Stomach smooth muscle (tissue), 2 donors: ENCODE results near the gene UBAP2.
A peak's percentile ranks its signal among the peaks of the same experiment; 100 is the strongest.

ENCODE experiments used
- H3K27ac ChIP-seq: one replicate; pipeline ENCODE4 v1.7.0; 2013; ENCODE audit warnings: mild to moderate bottlenecking, low read length, inconsistent platforms
- H3K27me3 ChIP-seq, 2 donors: one replicate each; pipeline ENCODE4 v1.7.0; 2013; ENCODE audit warnings: low read length in 2 of 2; ENCODE audit not compliant: insufficient read depth in 2 of 2, control insufficient read depth in 1 of 2
- H3K36me3 ChIP-seq, 2 donors: one replicate each; pipeline ENCODE4 v1.7.0; 2013; ENCODE audit warnings: low read length in 2 of 2; ENCODE audit not compliant: control insufficient read depth in 2 of 2, insufficient read depth in 2 of 2
- H3K4me1 ChIP-seq: one replicate; pipeline ENCODE4 v1.7.0; 2013; ENCODE audit warnings: low read length; ENCODE audit not compliant: control insufficient read depth, insufficient read depth
- H3K4me3 ChIP-seq, 2 donors: one replicate each; pipeline ENCODE4 v1.7.0; 2013; ENCODE audit warnings: low read length in 2 of 2
- H3K9ac ChIP-seq, 2 donors: one replicate each; pipeline ENCODE4 v1.7.0; 2013; ENCODE audit warnings: low read length in 2 of 2, mild to moderate bottlenecking in 1 of 2
- H3K9me3 ChIP-seq, 2 donors: one replicate each; pipeline ENCODE4 v1.7.0; 2013; ENCODE audit warnings: low read length in 2 of 2; ENCODE audit not compliant: control insufficient read depth in 2 of 2
- donor health status: healthy.
- donor health status: Pancreatic carcinoma.

UBAP2 gene

DNA sequence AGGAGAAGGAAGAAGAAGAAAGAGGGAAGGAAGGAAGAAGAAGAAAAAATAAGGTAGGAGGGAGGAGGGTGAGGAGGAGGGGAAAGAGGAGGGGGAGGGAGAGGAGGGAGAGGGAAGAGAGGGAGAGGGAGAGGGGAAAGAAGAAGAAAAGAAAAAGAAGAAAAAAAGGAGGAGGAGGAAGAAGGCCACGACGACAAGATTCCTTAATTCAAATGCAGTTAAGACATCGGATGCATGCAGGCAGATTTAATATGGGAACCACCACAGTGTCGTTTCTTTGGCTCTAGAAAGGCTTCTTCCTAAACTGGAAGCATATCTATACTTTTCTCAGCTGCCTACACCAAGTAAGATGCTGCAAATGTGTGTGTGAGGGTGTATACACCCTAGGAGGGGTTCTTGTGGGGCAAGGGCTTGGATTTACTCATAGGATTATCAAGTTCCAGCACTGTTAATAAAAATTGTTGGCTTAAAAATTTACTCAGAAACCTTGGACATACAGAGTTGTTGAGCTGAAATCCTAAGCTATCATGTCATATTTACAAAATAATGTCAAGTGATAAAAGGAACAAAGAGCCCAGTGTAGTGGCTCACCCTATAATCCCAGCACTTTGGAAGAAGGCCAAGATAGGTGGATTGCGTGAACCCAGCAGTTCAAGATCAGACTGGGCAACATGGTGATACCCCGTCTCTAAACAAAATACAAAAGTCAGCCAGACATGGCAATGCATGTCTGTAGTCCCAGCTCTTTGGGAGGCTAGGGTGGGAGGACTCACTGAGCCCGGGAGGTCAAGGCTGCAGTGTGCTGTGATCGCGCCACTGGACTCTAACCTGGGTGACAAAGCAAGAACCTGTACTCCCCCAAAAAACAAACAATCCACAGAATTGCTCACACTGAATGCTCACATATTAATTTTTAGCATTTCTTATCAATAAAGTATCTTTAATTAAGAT lies 108.5 kb downstream of the UBAP2 start:
- no peaks in the 10 kb centered on the region for H3K9me3 ChIP-seq
- H3K27me3 ChIP-seq = no peaks in the 10 kb centered on the region
- H3K4me3 ChIP-seq = no peak overlapping the region
- no peaks in the 10 kb centered on the region for H3K4me1 ChIP-seq
- no peak overlapping the region for H3K9ac ChIP-seq
- no peak overlapping the region for H3K27ac ChIP-seq
- peaks cover 9 to 20% of the 10 kb centered on the region in 2 donors for H3K36me3 ChIP-seq

DNA sequence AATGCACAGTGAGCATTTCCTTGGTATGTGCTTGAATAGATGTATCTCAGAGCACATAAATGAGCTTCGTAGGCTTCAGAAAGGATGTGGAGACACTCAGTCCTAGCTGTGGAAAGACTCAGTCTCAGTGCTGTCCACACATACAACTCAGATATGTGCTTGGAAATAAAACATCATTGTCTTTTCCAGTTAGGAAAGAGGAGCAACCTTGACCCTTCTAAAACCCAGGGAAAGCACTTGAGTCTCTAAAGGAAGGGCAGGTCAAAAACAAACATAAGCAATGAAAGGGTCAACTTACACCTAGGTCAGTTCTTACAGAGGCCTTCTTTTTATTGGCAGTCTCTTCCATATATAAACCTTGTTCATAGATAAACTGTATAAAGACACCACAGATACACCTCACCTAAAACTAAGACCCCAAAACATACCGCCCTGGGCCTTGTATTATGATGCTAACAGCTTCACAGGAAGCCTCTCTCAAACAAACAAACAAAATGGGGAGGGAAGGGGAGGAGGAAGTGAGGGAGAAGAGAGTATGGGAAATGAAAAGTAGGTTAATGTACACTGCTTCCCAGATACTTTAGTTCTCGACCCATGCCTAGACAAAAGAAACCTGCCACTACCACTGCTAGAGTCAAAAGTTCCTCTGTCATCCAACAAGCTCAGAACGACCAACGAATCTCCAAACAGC lies 114.4 kb downstream of the UBAP2 start:
- Histone ChIP-seq H3K27me3 (no peaks in the 10 kb centered on the region), H3K36me3 (peaks cover 19 to 32% of the 10 kb centered on the region in 2 donors), H3K9me3 (no peaks in the 10 kb centered on the region), H3K4me3 (no peak overlapping the region), H3K27ac (no peak overlapping the region), H3K9ac (no peak overlapping the region), H3K4me1 (no peaks in the 10 kb centered on the region)

DNA sequence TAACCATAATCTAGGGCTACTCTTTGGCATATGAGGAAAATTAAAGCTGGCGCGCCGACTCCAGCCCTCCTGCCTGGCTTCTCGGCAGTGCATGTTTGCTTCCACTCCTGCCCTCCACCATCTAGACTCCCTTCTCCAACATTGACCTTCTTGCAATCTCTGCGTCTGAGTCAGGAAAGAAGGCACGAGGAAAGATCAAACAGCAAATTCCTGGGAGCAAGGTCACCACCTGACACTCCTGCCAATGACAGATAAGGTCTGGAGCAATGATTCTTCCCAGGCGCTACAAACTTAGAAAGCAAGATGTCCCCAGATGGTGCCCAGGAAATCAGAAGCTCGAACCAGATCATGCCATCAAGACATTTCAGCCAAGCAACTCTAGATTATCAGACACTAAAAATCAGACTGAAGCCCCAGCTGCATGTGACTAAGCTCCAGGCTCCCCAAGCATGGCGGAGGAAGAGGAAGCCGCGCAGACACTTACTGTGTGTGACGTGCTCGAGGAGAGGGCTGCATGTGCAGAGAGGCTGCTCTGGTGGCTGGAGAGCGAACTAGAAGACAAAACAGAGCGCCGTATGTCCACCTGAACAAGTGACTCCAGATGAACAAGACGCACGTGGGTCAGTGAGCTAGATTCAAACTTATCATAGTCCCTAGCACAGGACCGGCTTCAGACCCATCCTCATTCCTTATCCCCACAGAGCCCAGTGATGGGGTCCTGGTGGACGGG lies 116.4 kb downstream of the UBAP2 start:
- no peaks in the 10 kb centered on the region for H3K4me1 ChIP-seq
- peaks cover 24 to 44% of the 10 kb centered on the region in 2 donors for H3K36me3 ChIP-seq
- H3K9me3 ChIP-seq = no peaks in the 10 kb centered on the region
- no peak overlapping the region for H3K27ac ChIP-seq
- H3K9ac ChIP-seq = no peak overlapping the region
- H3K4me3 ChIP-seq = no peak overlapping the region
- H3K27me3 ChIP-seq = no peaks in the 10 kb centered on the region

DNA sequence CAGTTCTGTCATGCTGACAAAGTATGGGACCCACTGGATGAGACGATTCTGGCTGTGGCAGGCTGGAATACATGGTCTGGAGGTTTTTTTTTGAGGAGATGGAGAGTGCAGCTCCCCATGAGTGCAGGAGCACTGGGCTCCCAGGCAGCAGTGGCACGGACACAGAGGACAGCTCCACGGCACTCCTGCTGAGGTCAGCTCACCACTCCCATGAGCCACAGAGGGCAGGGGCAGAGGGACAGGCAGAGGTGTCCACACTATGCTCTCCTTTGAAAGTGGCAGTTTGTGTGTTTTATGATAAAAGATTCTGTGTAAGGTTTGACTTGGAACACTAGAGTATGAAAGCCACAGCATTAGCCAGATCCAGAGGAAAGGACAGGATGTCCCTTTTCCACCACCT lies 117.4 kb downstream of the UBAP2 start:
- no peak overlapping the region for H3K4me3 ChIP-seq
- H3K27ac ChIP-seq = no peak overlapping the region
- no peaks in the 10 kb centered on the region for H3K27me3 ChIP-seq
- H3K9ac ChIP-seq = no peak overlapping the region
- H3K4me1 ChIP-seq = no peaks in the 10 kb centered on the region
- H3K36me3 ChIP-seq = peaks cover 33 to 53% of the 10 kb centered on the region in 2 donors
- no peaks in the 10 kb centered on the region for H3K9me3 ChIP-seq

DNA sequence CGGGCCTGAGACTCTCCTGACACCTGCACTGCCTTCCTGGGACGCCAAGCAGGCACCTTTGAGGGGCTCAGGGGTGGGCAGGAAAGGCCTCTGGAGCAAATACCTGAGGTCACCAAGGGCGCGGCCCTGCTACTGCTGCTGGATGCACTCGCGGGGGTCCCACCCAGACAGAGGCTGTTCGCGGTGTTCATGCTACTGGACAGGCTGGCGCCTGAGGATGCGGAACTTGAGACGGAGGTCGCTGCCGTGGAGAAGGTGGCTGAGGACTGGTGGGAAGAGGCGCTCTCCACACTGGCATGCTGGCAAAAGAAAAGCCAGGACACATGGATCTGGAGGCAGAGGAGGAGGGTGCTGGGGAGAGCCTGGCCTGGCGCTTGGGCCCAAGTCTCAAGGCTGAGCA lies 121.0 kb downstream of the UBAP2 start:
- Histone ChIP-seq H3K9me3 (no peaks in the 10 kb centered on the region), H3K9ac (no peak overlapping the region), H3K4me1 (peaks cover 11% of the 10 kb centered on the region), H3K36me3 (peaks cover 40 to 66% of the 10 kb centered on the region in 2 donors), H3K27me3 (no peaks in the 10 kb centered on the region), H3K4me3 (no peak overlapping the region), H3K27ac (no peak overlapping the region)

DNA sequence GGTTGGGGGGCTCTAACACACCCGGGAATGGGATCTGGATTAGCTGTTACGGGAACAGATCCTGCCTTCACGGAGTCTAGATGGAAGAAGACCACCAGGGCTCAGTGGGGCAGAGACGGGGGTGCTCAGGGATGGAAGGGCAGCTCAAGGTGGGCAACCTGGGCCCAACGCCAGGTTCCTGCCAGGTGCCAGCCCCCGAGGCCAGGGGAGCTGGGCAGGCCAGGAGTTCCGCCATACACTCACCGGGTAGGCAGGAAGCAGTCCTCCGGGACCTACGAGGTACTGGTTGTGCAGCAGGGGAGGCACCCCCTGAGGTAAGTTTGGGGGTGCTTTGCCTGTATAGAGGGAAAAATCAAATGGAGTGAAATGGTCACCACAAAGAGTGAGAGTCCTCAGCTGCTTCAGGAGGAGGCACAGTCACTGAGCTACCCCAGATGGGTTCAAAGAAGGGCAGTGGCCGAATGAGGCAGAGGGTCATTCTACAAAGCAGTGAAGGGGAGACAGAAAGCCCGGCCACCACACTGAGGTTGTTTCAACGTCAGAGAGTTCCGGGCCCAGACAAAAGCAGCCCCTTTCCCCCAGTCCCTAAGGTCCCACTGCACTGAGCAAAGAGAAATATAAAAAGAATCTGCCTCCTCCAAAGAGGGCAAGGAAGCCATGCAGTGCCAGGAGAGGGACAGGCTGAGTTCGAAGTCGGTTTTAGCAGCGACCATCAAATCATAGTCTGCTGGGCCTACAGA lies 121.8 kb downstream of the UBAP2 start:
- H3K27ac ChIP-seq = no peak overlapping the region
- H3K9me3 ChIP-seq = no peaks in the 10 kb centered on the region
- H3K4me3 ChIP-seq = no peak overlapping the region
- H3K9ac ChIP-seq = no peak overlapping the region
- no peaks in the 10 kb centered on the region for H3K27me3 ChIP-seq
- H3K4me1 ChIP-seq = peaks cover 11% of the 10 kb centered on the region
- peaks cover 41 to 66% of the 10 kb centered on the region in 2 donors for H3K36me3 ChIP-seq

DNA sequence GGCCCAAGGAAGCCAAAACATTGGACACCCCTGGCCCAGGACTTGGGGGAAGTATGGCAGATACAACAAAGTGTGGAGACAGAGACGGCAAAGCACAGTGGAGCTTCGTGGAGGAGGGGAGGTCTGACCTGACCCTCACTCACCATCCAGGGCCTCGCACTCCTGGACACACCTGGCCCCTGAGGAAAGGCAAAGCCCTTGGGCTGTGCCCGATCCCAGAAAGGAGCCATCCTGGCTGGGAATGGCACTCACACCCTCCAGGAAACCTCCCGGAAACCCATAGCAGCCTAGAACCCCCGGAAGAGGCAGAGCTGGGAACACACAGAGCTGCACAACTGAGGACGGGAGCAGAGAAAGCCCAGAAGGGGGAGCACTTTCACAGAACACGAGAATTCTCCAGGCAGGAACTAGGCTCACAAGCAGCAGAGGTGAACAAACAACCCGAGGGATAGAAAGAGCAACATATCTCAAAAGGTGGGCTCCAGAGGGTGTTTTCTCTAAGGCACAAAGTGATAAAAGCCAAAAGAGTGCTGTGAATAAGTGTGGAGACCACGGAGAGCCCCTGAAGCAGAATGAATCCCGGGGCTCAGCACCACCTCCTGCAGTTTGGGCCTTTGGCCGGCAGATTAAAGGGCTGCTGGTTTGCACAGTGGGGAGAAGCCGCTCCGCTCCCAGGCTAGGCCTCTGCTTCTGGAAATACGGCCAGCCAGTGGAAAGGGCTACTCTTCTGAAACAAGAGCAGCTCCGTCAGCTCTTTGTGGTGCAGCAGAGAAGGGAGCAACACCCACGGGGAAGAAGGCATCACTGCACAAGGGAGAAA lies 123.5 kb downstream of the UBAP2 start:
- Histone ChIP-seq H3K36me3 (peaks cover 47 to 65% of the 10 kb centered on the region in 2 donors), H3K9me3 (no peaks in the 10 kb centered on the region), H3K4me1 (peaks cover 11% of the 10 kb centered on the region), H3K9ac (peak overlapping the region in 1 of 2 donors; percentile 29), H3K27ac (no peak overlapping the region), H3K4me3 (no peak overlapping the region), H3K27me3 (no peaks in the 10 kb centered on the region)

DNA sequence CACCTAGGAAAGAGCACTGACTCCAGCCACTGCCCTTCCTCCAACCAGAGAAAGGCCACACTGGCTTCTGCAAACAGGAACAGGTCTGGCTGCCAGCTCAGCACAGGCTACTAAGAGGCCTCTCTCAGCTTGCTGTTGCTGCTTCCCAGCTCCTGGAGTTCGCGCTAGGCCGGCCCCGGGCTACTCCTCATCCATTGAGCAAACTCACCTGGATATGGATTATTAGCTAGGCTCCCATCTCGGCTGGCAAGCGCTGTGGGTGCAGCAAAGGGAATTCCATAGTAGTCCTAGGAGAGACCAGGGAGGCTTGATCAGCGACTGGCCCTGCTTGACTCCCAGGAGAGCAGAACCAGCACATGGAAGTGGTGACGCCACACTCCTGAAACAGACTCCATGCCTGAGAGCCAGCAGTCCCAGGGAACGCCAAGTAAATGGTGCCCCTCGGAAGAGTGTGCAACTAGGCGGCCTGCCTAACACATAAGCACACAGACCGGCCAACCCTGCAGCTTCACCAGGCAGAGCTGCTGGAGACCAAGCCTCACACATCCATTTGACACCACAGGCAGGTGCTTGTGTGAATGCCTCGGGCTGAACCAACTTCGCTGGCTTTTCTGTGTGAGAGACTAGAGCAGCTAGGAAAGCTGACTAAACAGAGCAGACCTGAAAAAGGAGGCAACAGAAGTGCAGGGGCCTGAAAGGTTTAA lies 124.5 kb downstream of the UBAP2 start:
- H3K27ac ChIP-seq = no peak overlapping the region
- no peaks in the 10 kb centered on the region for H3K27me3 ChIP-seq
- peaks cover 11% of the 10 kb centered on the region for H3K4me1 ChIP-seq
- H3K36me3 ChIP-seq = peaks cover 47 to 66% of the 10 kb centered on the region in 2 donors
- no peaks in the 10 kb centered on the region for H3K9me3 ChIP-seq
- H3K9ac ChIP-seq = no peak overlapping the region
- no peak overlapping the region for H3K4me3 ChIP-seq

DNA sequence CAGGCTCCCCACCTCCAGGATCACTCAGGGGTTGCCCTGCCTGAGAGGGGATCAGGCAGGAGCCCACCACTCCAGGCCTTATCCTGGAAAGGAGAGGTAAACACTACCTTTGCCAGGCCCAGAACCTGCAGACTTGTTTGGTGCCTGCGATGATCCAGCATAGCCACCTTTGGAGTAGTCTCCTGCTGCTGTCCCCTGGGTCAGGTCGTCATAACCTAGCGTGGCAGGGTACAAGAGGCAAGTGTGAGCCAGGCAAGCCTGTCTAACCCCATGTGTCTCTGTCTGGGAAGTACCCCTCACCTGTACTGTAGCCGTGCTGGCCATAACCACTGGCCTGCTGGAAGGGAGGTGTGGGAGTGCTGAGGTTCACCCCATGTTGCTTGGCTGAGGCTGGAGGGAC lies 125.6 kb downstream of the UBAP2 start:
- H3K9me3 ChIP-seq = no peaks in the 10 kb centered on the region
- no peaks in the 10 kb centered on the region for H3K27me3 ChIP-seq
- peaks cover 58 to 71% of the 10 kb centered on the region in 2 donors for H3K36me3 ChIP-seq
- no peak overlapping the region for H3K4me3 ChIP-seq
- peaks cover 11% of the 10 kb centered on the region for H3K4me1 ChIP-seq
- no peak overlapping the region for H3K9ac ChIP-seq
- H3K27ac ChIP-seq = no peak overlapping the region
